GM19025 (cell line): ENCODE data around the gene ZDHHC14.

ENCODE experiments used
- ATAC-seq: cut with Tn5 transposase; IDR thresholded peaks from one replicate; pipeline ENCODE4 v1.9.1; 2021; ENCODE audit warnings: mild to moderate bottlenecking, low read depth, moderate library complexity; ENCODE audit not compliant: unreplicated experiment

Gene ZDHHC14

DNA sequence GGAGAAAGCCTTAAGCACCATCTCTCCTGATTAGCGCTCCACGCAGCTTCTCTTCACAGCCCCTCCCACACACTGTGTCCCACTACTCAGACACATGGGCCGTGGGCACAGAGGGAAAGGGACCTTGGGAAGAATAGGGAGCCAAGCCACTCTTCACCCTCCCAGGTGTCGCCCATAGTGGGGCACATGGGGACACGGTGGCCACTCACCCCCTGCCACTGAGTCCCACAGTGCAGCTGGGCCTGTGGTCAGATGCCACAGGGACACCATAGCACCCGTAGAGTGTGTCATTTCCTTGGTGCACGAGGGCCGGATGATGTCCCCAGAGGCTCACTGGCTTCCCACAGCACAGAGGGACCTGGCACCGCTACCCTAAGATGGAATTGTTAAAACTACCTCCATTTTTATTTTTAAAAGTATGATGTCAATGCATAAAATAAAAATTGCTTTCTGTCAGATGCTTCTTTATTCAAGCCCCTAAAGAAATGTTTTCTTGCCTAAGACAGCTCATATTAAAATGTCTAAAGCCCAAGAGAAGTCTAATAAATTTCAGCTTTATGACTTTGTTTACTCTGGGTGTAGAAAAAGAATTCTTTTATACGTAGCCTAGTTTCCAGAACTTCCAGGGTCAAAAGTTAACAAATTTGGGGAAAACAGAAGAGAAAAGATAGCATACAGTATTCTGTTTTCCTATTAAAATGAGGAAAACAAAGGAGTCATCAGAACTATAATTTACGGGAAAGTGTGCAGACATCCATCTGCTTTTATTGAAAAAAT lies 251.0 kb downstream of the ZDHHC14 start:
- ATAC-seq: no peak

DNA sequence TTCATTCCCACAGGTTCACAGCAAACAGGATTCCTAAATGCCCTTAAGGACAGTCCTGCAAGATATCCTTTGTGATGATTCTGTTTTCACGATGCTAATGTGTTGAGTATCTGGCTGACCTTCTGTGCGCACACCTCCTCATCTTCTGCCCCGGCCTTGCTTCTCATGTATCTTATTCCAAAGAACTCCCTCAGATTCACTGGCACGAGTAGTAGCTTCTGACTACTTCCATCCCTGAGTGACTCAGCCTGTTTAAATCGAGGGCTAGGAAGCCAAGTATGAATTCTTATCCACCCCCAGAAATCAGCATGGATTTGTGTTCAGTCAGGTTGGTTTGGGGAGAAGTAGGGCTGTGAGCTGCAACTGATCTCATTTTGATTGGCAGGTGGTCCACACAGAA lies 251.8 kb downstream of the ZDHHC14 start:
- no peak for ATAC-seq

DNA sequence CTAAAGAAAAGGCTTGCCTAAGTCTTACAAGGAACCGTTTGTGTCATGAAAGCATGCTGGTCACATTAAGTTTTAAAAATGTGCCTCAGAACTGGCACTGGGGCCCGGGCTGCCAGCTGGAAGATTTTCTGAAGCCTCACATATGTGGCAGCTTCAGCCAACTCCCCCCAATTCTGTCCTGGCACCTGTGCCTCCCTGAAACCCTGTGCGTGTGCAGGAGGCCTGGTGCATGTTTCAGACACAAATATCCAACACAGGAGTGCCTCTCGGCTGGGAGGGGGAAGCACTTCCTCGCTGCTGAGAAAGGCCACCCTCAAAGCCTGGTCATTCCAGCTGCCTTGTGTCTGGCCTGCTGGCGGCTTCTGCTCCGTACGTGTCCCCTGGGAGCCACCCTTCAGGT lies 253.6 kb downstream of the ZDHHC14 start:
- no peak for ATAC-seq

DNA sequence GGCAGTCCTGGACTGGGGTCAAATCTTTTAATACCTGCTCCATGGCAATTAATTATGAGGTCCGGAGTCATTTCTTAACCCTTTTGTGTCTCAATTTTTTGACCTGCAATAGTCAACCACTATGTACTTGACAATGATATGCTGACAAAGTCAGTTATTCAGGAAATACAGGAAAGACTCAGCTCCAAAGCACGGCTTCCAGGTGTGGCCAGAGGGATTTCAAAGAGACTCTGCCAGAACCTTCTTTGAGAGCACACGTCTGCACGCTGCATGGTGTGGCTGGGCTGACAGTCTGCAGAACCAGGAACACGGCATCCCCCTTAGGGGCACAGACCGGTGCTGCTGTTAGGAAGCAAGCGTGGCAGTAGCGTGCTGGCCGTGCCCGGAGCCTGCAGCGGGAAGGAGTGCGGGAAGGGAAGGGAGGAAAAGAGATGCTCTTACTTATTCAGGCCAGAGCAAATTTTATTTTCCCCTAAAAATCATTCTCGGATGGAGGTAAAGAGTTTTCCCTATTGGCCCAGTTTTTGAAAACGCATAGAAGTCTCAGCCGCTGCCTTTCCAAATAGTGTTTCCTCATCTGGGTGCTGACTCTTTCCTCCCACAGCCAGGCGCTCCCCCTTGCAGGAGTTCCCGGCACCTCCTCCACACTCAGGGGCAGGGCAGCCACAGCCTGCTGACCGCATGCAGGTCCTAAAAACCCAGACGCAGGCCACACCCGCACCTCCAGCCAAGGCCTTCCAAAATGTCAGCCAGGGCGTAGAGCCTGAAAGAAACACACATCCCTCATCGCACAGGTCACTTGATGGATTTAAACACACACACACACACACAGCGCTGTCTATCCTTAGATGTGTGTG lies 254.6 kb downstream of the ZDHHC14 start:
- no peak for ATAC-seq

DNA sequence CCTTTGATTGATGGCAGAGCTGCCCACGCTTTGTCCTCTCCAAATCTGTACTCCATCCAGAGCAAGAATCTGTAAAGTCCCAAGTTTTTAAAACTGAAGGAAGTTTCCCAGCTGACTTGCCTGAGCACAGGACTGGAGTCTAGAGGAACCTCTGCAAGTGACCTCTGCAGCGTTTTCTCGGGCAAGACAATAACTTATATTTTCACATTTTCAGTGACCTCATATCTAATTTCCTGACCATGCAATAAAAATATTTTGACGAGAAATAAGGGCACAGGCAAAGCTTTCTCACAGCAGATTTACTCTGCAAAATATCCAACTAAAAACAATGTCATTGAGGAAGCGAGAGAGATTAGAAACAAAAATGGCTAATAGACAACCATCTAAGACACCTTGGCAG lies 256.5 kb downstream of the ZDHHC14 start:
- no peak for ATAC-seq

DNA sequence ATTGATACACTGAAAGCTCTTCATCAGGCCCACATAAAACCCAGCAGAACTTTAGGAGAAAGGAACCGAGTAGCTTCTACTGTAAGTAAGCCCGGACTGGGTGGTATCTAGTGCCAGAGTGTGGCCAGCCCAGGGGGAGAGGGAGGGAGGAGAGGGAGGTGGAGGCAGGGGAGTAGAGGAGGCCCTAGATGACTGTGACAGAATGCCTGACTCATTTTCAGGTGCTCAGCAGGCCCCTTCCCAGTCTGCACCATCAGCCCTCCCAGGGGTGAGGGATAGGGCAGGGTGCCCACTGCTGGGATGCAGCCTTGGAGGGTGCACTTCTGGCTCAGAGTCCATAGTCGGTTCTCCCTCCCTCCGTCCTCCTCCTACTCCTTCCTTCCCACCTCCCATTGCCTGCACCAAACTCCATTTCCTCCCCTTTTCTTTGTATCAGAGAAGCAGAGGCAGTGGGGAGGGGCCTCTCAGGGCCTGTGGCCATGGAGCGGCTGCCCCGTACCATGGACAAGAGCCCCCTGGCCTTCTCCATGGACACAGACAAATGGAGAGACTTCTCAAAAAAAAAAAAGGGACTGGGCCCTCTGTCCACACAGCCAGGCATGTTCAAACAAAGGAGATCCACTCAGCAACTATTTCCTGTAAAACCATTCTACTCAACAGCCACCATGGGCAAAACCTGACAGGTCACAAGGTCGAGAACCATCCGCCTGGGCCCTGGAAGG lies 257.1 kb downstream of the ZDHHC14 start:
- ATAC-seq: no peak

DNA sequence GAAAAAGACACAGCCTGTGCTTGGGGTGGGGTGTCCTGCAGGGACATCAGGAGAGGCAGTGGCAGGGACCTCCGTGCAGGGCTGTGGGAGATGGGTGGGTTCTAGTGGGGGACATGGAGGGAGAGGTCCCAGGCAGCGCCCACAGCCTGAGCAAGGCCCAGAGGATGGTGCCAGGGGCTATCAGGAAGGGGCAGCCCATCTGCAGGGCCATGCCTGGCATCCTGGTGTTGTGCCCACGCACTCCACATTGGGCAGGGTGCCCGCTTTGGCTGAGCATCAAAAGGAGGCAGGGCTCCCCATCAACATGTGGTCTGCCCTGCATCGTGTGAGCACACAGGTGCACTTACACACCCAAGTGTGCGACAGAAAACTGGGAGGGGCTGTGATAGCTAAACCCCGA lies 257.8 kb downstream of the ZDHHC14 start:
- ATAC-seq: no peak

DNA sequence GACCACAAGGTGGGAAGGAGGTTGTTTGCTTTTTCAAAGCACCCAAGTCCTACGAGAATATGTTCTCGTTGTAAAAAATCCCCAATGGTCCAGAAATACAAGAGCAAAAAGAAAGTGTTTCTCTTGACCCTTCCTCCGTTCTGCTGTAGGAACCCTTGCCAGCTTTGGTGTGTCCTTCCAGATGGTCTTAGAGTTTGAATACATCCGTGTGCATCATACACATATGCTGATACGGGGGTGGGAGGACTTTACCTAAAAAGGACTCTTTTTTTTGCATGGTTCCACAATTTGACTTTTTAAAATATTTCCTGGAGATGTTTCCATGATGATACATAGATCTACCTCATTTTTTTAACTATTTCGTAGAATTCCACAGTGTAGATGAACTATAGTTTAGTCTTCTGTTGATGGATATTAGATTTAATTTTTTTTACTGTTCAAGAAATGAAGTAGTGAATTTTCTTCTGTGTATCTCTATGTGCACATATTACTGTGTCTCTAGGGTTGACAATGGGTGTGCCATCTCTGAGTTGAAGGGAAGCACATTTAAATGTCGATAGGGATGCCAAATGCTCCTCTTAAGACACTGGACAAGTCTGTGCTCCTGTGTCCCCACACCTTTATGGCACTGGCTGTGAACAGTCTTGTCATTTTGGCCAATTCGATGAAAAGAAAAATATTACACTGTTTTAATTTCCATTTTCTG lies 259.9 kb downstream of the ZDHHC14 start:
- ATAC-seq: no peak

DNA sequence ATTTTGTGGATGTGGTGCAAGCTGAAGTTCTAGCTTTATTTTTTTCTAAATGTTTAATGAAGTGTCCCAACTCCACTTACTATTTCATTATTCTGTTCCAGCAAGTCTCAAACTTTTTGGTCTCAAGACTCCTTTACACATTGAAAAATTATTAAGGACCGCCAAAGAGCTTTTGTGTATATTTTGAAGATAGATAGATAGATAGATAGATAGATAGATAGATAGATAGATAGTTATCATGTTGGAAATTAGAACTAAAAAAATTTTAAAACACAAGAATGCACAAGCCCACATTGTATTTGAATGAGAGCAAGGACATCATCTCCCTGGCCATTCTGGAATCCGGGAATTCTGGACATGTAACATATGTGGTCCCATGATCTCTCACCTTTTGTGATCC lies 260.8 kb downstream of the ZDHHC14 start:
- no peak for ATAC-seq

DNA sequence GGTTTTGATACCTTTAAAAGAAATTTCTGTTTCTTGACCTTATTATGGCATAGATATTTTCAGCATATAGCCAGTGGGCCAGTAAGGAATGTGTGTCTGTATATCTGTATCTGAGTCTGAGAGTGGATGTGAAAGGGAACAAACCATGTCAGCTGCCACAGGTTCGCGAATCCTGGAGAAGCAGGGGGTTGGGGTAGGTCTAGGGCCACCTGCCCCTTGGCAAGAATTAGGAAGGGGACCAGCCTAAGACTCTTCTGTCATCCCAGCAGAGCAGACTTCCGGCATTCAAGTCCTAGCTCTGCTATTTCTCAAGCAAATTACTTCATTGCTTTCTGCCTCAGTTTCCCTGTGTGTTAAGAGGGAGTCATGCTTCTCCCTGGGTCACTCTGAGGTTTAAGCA lies 261.7 kb downstream of the ZDHHC14 start:
- ATAC-seq: no peak

DNA sequence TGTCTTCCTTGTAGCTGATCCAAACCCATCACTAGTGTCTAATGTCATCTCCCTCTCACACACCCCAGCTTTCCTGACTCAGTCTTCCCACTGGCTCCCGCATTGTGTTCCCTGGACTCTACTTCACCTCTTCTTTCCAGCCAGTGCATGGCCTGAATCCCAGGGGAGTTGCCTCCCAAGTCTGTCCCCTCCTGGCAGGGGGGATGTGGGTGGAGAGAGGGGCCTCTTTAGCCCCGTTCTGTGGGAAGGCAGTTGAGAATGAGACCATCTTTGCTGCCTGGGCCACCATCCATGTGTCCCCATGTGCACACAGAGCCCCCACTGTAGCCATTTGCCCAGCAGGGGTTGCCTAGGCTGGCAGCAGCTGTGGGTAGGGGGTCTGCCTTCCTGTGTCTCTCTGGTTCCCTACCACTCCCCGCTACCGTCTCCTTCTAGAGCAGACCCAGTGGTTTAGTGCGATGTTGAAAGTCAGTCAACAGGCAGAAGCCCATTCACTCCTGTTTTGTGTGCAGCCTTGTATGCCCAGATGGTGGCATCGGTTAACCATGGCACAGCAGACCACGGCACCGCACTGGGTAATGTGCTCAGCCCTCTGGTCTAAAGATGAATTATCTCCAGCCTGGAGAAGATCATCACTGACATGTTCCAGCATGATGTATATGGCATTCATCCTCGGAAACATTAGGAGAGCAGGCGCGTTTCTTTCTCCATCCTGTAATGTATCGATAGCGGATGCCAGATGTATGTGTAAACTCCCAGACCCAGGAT lies 263.2 kb downstream of the ZDHHC14 start:
- ATAC-seq: no peak

DNA sequence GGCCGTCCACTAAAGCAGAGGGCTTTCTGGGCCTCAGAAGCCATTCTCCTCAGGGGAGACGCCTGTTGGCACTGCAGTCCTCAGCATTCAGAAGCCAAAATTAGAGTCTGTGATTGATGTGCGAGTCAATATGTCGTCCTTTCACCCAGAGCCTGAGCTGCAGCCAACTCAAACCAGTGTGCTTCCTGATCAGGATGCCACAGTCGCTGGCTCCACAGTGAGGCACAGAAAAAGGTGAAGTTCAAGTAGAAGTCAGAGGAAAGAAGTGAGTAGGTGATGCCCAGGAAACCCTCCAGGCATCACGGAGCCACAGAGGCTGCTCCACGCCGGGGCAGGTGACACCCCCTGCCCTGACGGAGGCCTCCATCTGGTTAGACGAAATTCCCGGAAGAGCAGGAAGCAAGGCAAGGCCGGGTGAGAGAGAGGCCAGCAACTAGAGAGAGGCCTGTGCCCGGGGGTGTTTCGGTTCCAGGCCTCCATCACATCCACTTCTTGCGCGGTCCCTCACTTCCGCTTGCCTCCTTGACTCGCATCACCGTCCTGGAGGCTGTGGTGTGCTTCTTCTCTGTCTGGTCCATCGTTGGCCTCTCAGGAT lies 264.3 kb downstream of the ZDHHC14 start:
- ATAC-seq: no peak

DNA sequence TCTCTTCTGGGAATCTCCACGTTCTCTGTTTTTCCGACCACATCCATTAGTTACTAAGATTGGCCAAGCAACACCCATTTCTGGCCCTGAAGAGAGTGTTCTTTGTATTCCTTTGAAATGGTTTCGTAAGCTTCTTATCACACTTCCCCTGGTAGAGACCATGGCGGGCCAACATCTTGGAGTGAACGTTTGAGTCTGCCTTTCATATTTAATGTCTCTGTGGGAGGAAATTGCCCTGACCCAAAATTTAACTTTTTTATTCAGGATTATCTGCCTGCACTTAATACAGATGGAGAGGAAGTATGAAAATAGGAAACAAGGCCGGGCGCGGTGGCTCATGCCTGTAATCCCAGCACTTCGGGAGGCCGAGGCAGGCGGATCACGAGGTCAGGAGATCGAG lies 265.0 kb downstream of the ZDHHC14 start:
- no peak for ATAC-seq

DNA sequence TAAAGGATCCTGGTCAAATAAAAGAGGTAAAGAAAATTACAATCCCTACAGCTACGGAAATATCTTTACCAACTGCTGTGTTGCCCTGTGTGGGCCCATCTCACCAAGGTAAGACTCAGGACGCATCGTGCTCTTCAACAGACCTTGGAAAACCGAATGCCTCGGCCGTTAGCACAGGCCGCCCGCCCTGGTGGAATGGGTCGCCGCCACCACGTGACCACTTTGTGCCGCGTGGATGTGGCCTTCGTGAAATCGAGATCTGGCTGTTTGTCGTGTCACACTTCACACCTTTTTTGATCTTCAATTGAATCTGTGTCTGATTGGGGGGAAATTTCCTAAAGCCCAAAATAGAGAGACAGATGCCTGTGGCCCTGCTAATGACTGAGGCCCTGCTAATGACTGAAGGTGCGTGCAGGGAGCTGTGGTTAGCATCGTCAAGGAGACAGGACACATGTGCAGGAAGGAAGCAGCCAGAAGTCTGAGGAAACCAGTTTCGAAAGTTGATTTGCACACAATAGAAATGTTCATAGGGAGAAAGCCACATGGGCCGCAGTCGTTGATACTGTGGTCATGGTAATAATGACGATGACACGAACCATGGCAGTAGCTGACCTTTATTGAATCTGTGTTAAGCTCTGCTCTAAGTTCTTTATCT lies 266.4 kb downstream of the ZDHHC14 start:
- ATAC-seq: no peak

DNA sequence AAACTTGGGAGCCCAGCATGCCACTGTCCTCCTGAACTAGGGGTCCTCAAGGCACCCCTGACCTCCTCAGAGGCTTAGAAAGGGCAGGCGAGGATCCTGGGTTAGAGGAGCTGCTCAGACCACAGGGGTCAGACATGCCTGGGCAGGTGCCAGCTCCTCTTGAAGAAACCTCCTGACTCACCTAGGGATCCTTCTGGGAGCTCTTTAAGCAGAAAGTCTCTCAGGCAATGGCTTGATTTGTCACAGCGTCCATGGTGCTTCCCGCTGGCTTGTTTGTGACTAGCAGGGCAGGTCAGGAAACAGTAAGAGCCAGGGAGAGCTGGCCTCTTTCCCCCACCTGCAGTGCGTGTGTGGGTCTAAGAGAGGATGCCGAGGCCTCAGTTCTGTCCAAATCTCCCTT lies 267.6 kb downstream of the ZDHHC14 start:
- no peak for ATAC-seq

DNA sequence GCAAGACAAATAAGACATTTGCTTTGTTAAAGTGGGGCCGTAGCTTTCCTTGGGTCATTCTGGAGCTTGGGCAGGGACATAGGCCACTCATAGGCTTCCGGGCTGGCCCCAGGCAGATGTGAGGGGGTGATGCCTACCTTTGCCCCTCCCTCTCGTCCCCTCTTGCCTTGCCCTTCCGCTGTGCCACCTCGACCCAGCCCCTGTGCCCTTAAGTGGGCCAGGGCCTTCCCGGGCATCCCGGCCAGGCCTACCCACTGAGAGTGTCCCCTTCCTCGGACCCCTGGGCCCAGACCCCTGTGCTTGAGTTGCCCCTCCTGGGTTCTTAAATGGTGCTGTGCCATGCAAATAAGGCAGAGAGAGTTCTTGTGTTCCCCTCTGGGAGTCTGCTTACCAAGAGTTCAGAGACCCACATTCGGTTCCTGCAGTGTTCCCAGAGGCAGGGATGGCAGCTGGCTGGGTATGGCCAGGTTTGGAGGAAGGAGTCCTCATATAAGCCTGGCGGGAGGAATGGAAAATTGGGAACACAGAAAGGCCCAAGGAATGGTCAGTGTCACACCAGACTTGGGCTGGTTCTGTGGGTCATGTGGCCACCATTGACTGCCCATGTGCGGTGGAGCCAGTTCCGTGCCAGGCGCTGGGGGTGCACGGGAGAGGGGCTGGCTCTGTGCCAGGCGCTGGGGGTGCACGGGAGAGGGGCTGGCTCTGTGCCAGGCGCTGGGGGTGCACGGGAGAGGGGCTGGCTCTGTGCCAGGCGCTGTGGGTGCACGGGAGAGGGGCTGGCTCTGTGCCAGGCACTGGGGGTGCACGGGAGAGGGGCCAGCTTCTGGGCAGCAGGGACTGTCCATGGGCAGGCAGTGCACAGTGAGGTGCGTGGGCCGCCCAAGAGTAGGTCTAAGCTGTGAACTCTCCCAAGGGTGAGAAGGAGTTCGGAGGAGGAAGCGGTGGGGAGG lies 268.6 kb downstream of the ZDHHC14 start:
- no peak for ATAC-seq

DNA sequence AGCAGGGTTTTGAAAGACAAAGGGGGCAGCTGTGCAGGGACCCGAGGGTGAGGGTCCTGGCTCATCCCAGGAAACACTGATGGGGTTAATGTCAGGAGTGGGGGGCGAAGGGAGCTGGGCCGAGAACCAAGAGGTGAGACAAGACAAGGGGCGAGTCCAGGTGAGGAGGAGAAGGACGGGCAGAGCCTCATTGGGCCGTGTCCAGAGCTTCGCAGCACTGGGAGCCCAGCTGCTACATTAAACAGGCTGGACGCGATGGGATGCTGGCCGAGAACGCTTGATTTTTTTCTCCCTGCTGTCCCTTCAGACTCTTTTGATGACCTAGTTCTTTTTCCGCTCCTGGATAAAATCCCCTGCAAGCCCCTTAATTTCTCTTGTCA lies 269.3 kb downstream of the ZDHHC14 start:
- ATAC-seq: no peak

DNA sequence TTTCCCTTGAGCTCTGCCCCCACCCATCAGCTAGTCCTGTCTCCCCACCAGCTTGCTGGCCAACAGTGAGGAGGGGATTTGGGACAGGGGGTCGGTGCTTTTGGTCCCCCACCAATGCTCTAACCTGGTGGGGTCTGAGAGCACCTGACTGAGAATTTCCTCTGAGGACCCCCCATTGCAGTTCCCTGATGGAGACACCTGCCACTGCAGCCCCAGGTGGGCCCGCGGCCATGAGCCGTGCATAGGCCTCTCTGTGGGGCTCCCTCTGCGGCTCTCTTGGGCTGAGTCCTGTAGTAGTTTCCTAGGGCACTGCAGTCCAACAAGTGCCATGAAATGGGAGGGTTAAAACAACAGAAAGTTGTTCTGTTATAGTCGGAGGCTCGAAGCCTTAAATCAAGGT lies 269.8 kb downstream of the ZDHHC14 start:
- no peak for ATAC-seq
